NCI-H1105 (cell line): ENCODE results near the gene CNTN5.
A peak's percentile ranks its signal among the peaks of the same experiment; 100 is the strongest.

Experiments used
- DNase-seq: peaks from one replicate; lab custom pipeline; 2025; lab: John Stamatoyannopoulos, UW

Gene CNTN5

GRCh38 chr11:99383648-99384245, 363.0 kb downstream of the CNTN5 start:
- DNase-seq, result no peak

- DNase-seq, result no peak
Observed at GRCh38 chr11:99391245-99391644, 370.5 kb downstream of the CNTN5 start.

GRCh38 chr11:99406345-99406744, 385.6 kb downstream of the CNTN5 start:
- no peak for DNase-seq

- DNase-seq, result no peak
Observed at GRCh38 chr11:99410636-99411035, 389.9 kb downstream of the CNTN5 start.

- peak; percentile 62 for DNase-seq
Observed at GRCh38 chr11:99418927-99419720, 398.4 kb downstream of the CNTN5 start.

GRCh38 chr11:99419991-99420390, 399.2 kb downstream of the CNTN5 start:
- no peak for DNase-seq

GRCh38 chr11:99422581-99423427, 402.1 kb downstream of the CNTN5 start:
- no peak for DNase-seq

GRCh38 chr11:99423428-99423983, 402.8 kb downstream of the CNTN5 start:
- no peak for DNase-seq

- no peak for DNase-seq
Observed at GRCh38 chr11:99424313-99425084, 403.8 kb downstream of the CNTN5 start.

GRCh38 chr11:99425596-99425995, 404.8 kb downstream of the CNTN5 start:
- DNase-seq, result no peak

- DNase-seq, result no peak
Observed at GRCh38 chr11:99432677-99433076, 411.9 kb downstream of the CNTN5 start.

GRCh38 chr11:99443276-99443675, 422.5 kb downstream of the CNTN5 start:
- no peak for DNase-seq

GRCh38 chr11:99446400-99446799, 425.7 kb downstream of the CNTN5 start:
- DNase-seq, result no peak

- no peak for DNase-seq
Observed at GRCh38 chr11:99449345-99449744, 428.6 kb downstream of the CNTN5 start.

- DNase-seq, result no peak
Observed at GRCh38 chr11:99452075-99452474, 431.3 kb downstream of the CNTN5 start.

GRCh38 chr11:99461913-99462312, 441.2 kb downstream of the CNTN5 start:
- DNase-seq, result no peak

GRCh38 chr11:99464985-99465384, 444.2 kb downstream of the CNTN5 start:
- DNase-seq, result no peak

GRCh38 chr11:99489581-99489980, 468.8 kb downstream of the CNTN5 start:
- no peak for DNase-seq

- no peak for DNase-seq
Observed at GRCh38 chr11:99494065-99494464, 473.3 kb downstream of the CNTN5 start.

- DNase-seq, result no peak
Observed at GRCh38 chr11:99501655-99502054, 480.9 kb downstream of the CNTN5 start.

- DNase-seq, result no peak
Observed at GRCh38 chr11:99505316-99505715, 484.6 kb downstream of the CNTN5 start.

GRCh38 chr11:99505831-99506230, 485.1 kb downstream of the CNTN5 start:
- DNase-seq, result no peak
